ENCODE measurements around the gene NFATC2. TPM values are rescaled to one million over a fixed set of nuclear protein-coding genes. Genes with fewer than 3 reads are reported as not detected.

NFATC2 gene
- total and polyA plus RNA-seq, 2 of the 8 experiments (the other 6 are each of a cell fraction or from before 2014, with no cell fraction given) = 0.27 to 0.91 TPM

DNA sequence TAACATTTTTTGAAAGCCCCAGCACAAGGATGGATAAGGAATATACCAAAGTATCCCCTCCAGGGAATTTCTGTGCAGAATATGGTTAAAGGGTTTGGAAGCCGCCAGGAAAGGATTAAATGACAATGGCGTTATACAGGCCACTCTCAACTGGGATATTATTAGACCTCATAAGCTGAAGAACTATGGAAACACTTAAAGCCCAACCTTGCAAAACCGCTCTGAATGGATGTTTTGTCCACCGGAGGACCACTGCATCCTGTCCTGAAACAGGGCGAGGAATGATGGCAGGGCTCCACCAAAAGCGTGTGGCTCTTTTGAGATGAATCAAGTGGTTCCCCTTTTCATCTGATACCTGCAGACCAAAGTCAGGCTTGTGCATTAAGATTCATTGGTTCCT is 32.4 kb downstream of the NFATC2 start:
- Histone ChIP-seq H3K4ac (replicated peaks; ENCODE audit: insufficient read length, low read depth, low read length) (no peak overlapping the region), H4K5ac (ENCODE audit: insufficient read length, low read depth, low read length) (no peak overlapping the region), H3K27me3 (replicated peaks in 1 of 4; ENCODE audit: control insufficient read depth in 3 of 4, extremely low read depth in 1 of 4, insufficient read depth in 3 of 4, low read length in 3 of 4) (no peaks in the 10 kb centered on the region; a peak in 1 of 7 replicates), H3K4me3 (ENCODE audit: extremely low read depth in 1 of 4, insufficient read depth in 2 of 4, low read depth in 3 of 4, low read length in 4 of 4) (no peak overlapping the region), H2BK20ac (ENCODE audit: low read length) (no peak overlapping the region), H3K4me2 (ENCODE audit: insufficient read depth in 1 of 2, low read depth in 2 of 2, low read length in 2 of 2) (no peak overlapping the region), H2BK15ac (ENCODE audit: low read length) (no peak overlapping the region), H3K79me2 (ENCODE audit: control insufficient read depth in 1 of 2, insufficient read depth in 2 of 2, low read length in 2 of 2) (no peaks in the 10 kb centered on the region), H3K27ac (ENCODE audit: low read depth, low read length) (no peak overlapping the region), H2AFZ (ENCODE audit: low read length) (no peak overlapping the region), H4K20me1 (replicated peaks in 1 of 2; ENCODE audit: control insufficient read depth in 1 of 2, insufficient read depth in 2 of 2, low read length in 2 of 2) (no peaks in the 10 kb centered on the region), H2BK5ac (ENCODE audit: low read depth, low read length) (no peak overlapping the region), H3K23me2 (ENCODE audit: low read depth, low read length) (no peaks in the 10 kb centered on the region), H3K14ac (ENCODE audit: insufficient read length) (no peak overlapping the region), H3K36me3 (ENCODE audit: control insufficient read depth in 2 of 4, insufficient read depth in 4 of 4, low read length in 3 of 4) (no peaks in the 10 kb centered on the region), H3K9ac (replicated peaks in 1 of 4; ENCODE audit: extremely low read depth in 1 of 4, low read depth in 3 of 4, low read length in 3 of 4) (no peak overlapping the region), H2BK12ac (ENCODE audit: low read depth, low read length) (no peak overlapping the region), H3K9me3 (ENCODE audit: insufficient read depth in 2 of 2, low read depth in 1 of 2, low read length in 1 of 2) (no peaks in the 10 kb centered on the region), H3K23ac (ENCODE audit: insufficient read length) (no peak overlapping the region), H2BK120ac (replicated peaks; ENCODE audit: low read depth, low read length) (no peak overlapping the region), H4K8ac (ENCODE audit: extremely low read depth, insufficient read depth, low read length) (no peak overlapping the region), H3K56ac (replicated peaks; ENCODE audit: insufficient read length, low read depth, low read length) (no peak overlapping the region), H3K4me1 (replicated peaks in 1 of 4; ENCODE audit: control insufficient read depth in 3 of 4, insufficient read depth in 4 of 4, low read length in 3 of 4) (no peaks in the 10 kb centered on the region), H4K91ac (replicated peaks; ENCODE audit: insufficient read length, low read length) (no peak overlapping the region), H3K18ac (ENCODE audit: extremely low read depth, low read length) (no peak overlapping the region), H3K79me1 (ENCODE audit: low read depth, low read length) (no peaks in the 10 kb centered on the region), H2AK5ac (ENCODE audit: low read depth, low read length) (no peak overlapping the region)
- CTCF ChIA-PET (ENCODE audit: partially characterized antibody) = interaction anchor here (0.7 to 2.1 kb wide), 4 partner anchors 10 to 480 kb away, joined by 3 to 5 read pairs (median 4); no protein-coding TSS in a partner anchor
- TF ChIP-seq, protein P1, sequence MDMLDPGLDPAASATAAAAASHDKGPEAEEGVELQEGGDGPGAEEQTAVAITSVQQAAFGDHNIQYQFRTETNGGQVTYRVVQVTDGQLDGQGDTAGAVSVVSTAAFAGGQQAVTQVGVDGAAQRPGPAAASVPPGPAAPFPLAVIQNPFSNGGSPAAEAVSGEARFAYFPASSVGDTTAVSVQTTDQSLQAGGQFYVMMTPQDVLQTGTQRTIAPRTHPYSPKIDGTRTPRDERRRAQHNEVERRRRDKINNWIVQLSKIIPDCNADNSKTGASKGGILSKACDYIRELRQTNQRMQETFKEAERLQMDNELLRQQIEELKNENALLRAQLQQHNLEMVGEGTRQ (IDR thresholded peaks at IDR 0.05; ENCODE audit: low read length) = no peak
- no peak for TF ChIP-seq GABPA (IDR thresholded peaks at IDR 0.05; ENCODE audit: borderline replicate concordance, insufficient read depth, low read length)
- no peak for TF ChIP-seq CBX8 (IDR thresholded peaks at IDR 0.05; ENCODE audit: borderline replicate concordance, low read depth, low read length)
- no peak for TF ChIP-seq TAF7 (optimal IDR thresholded peaks at IDR 0.05; ENCODE audit: borderline replicate concordance, low read depth, low read length)
- no peak for TF ChIP-seq ASH2L (IDR thresholded peaks at IDR 0.05; ENCODE audit: low read length)
- no peak for TF ChIP-seq YY1 (IDR thresholded peaks at IDR 0.05; ENCODE audit: low read depth, low read length)
- 82% methylated on average over 6 of the region's 6 CpGs; no CpG with 5 or more reads in 1 of the 2 experiments for WGBS, 2 experiments (ENCODE audit: extremely low coverage in 1 of 2, insufficient coverage in 1 of 2, insufficient read length in 1 of 2, insufficient replicate concordance in 2 of 2, low coverage in 1 of 2, low lambda C conversion rate in 2 of 2, missing lambda C conversion rate in 1 of 2)
- FAIRE-seq (no peak), DNase-seq (ENCODE audit: low read depth in 1 of 2, low spot score in 2 of 2) (no peak)
- POLR2A ChIA-PET (ENCODE audit: partially characterized antibody) = no interaction called here
